Activated CD4-positive, alpha-beta memory T cell treated with anti-CD3 and anti-CD28 coated beads for 36 hours (primary cell): Measurements from ENCODE around the gene CLDN20. TPM values are rescaled to one million over a fixed set of nuclear protein-coding genes. Genes with fewer than 3 reads are reported as not detected.
A peak's percentile ranks its signal among the peaks of the same experiment; 100 is the strongest.
"Not testable (repeated sequence)": the region's sequence is repeated elsewhere in the genome, so short reads cannot be mapped to it uniquely, and the experiment has no call there.

Experiments
- CTCF ChIA-PET: fragments of 350-600 bp; sonication (Branson Sonifier 250); formaldehyde crosslinking; loops from one replicate; lab custom pipeline; 2021; ENCODE audit warnings: antibody characterized with exemption, inconsistent platforms; lab: Charles Lee
- POLR2A ChIA-PET: fragments of 350-600 bp; sonication (Branson Sonifier 250); formaldehyde crosslinking; loops from one replicate; lab custom pipeline; 2021; ENCODE audit warnings: antibody characterized with exemption; lab: Charles Lee
- DNase-seq: peaks from one replicate; pipeline ENCODE4 v3.0.0-alpha.2; 2020
- H3K27ac Mint-ChIP-seq: one replicate; pipeline ENCODE4 v1.8.0; 2021; ENCODE audit warnings: mixed read lengths
- H3K27me3 Mint-ChIP-seq: one replicate; pipeline ENCODE4 v1.8.0; 2021; ENCODE audit warnings: mixed read lengths
- H3K36me3 Mint-ChIP-seq: one replicate; pipeline ENCODE4 v1.8.0; 2021; ENCODE audit warnings: mixed read lengths
- H3K4me1 Mint-ChIP-seq: one replicate; pipeline ENCODE4 v1.8.0; 2021; ENCODE audit warnings: low read depth, mixed read lengths
- H3K4me3 Mint-ChIP-seq: one replicate; pipeline ENCODE4 v1.8.0; 2021; ENCODE audit warnings: mild to moderate bottlenecking, mixed read lengths
- H3K9me3 Mint-ChIP-seq: one replicate; pipeline ENCODE4 v1.8.0; 2021; ENCODE audit warnings: mixed read lengths
- intact Hi-C: fragments of 100-400 bp; cut with micrococcal nuclease; formaldehyde crosslinking; loops from one replicate; pipeline ENCODE4 v1.15.1; 2023
- total RNA-seq, 2 experiments: library from RNA; stranded (reverse); gene quantifications; one replicate each; pipeline ENCODE4 v1.2.3, GENCODE V29; 2021

CLDN20 gene
- total RNA-seq, 2 experiments from 2014 or later, result not detected

GRCh38 chr6:155292711-155293110 is 28.9 kb downstream of the CLDN20 start:
- intact Hi-C loops, result no loop called here
- no peak overlapping the region for H3K4me3 Mint-ChIP-seq
- no peak for DNase-seq
- peaks cover 58% of the 10 kb centered on the region for H3K36me3 Mint-ChIP-seq
- ChIA-PET CTCF (interaction anchor here (1.1 kb wide), 1 partner anchor 115 kb away, joined by 3 read pairs; no protein-coding TSS in a partner anchor), POLR2A (no interaction called here)
- H3K27ac Mint-ChIP-seq, result no peak overlapping the region
- H3K4me1 Mint-ChIP-seq, result peaks cover 14% of the 10 kb centered on the region
- H3K27me3 Mint-ChIP-seq, result no peaks in the 10 kb centered on the region
- no peaks in the 10 kb centered on the region for H3K9me3 Mint-ChIP-seq

GRCh38 chr6:155297669-155298068 is 33.9 kb downstream of the CLDN20 start:
- H3K4me3 Mint-ChIP-seq, result no peak overlapping the region
- peaks cover 49% of the 10 kb centered on the region for H3K36me3 Mint-ChIP-seq
- POLR2A ChIA-PET, result no interaction called here
- CTCF ChIA-PET, result interaction anchor here (0.7 kb wide), 1 partner anchor 355 kb away, joined by 3 read pairs; no protein-coding TSS in a partner anchor
- no peak for DNase-seq
- H3K4me1 Mint-ChIP-seq, result peaks cover 8% of the 10 kb centered on the region
- H3K27ac Mint-ChIP-seq, result no peak overlapping the region
- intact Hi-C loops, result no loop called here
- H3K27me3 Mint-ChIP-seq, result no peaks in the 10 kb centered on the region
- H3K9me3 Mint-ChIP-seq, result no peaks in the 10 kb centered on the region

- CTCF ChIA-PET, result interaction anchor here (1.8 kb wide), 1 partner anchor 124 kb away, joined by 6 read pairs; no protein-coding TSS in a partner anchor
- intact Hi-C loops, result no loop called here
These were observed 38.1 kb downstream of the CLDN20 start for GRCh38 chr6:155301867-155302266.

GRCh38 chr6:155303361-155303870 is 39.6 kb downstream of the CLDN20 start:
- ChIA-PET POLR2A (no interaction called here), CTCF (interaction anchor here (2.2 to 2.4 kb wide), 2 partner anchors 12 to 126 kb away, joined by 5 to 6 read pairs; no protein-coding TSS in a partner anchor)
- intact Hi-C loops, result no loop called here
- Mint-ChIP-seq H3K27me3 (no peaks in the 10 kb centered on the region), H3K4me3 (no peak overlapping the region), H3K27ac (no peak overlapping the region), H3K4me1 (peaks cover 10% of the 10 kb centered on the region), H3K36me3 (peaks cover 38% of the 10 kb centered on the region), H3K9me3 (no peaks in the 10 kb centered on the region)
- DNase-seq, result no peak

More at GRCh38 chr6:155301867-155302266, 38.1 kb downstream of the CLDN20 start:
- Mint-ChIP-seq H3K4me1 (peaks cover 7% of the 10 kb centered on the region), H3K27ac (no peak overlapping the region), H3K9me3 (no peaks in the 10 kb centered on the region), H3K36me3 (peaks cover 44% of the 10 kb centered on the region), H3K4me3 (no peak overlapping the region), H3K27me3 (no peaks in the 10 kb centered on the region)
- POLR2A ChIA-PET, result no interaction called here
- no peak for DNase-seq

GRCh38 chr6:155306958-155307357 is 43.1 kb downstream of the CLDN20 start:
- Mint-ChIP-seq H3K4me1 (peaks cover 29% of the 10 kb centered on the region), H3K27ac (no peak overlapping the region), H3K27me3 (no peaks in the 10 kb centered on the region), H3K9me3 (no peaks in the 10 kb centered on the region), H3K36me3 (peaks cover 41% of the 10 kb centered on the region), H3K4me3 (no peak overlapping the region)
- ChIA-PET POLR2A (no interaction called here), CTCF (no interaction called here)
- intact Hi-C loops, result no loop called here
- no peak for DNase-seq

GRCh38 chr6:155309150-155309549 is 45.3 kb downstream of the CLDN20 start:
- Mint-ChIP-seq H3K9me3 (no peaks in the 10 kb centered on the region), H3K27ac (no peak overlapping the region), H3K4me3 (no peak overlapping the region), H3K4me1 (peaks cover 41% of the 10 kb centered on the region), H3K36me3 (peaks cover 43% of the 10 kb centered on the region), H3K27me3 (no peaks in the 10 kb centered on the region)
- CTCF ChIA-PET, result no interaction called here
- DNase-seq, result no peak
- intact Hi-C loops, result no loop called here
- POLR2A ChIA-PET, result no interaction called here

GRCh38 chr6:155310596-155310995 is 46.8 kb downstream of the CLDN20 start:
- intact Hi-C loops, result loop anchor here (5.0 to 10.0 kb wide), 8 partner anchors 636 to 1964 kb away; partner anchors contain the start of gene ARID1B
- DNase-seq, result no peak
- Mint-ChIP-seq H3K4me1 (peaks cover 44% of the 10 kb centered on the region), H3K9me3 (no peaks in the 10 kb centered on the region), H3K27ac (peak overlapping the region; percentile 40), H3K36me3 (peaks cover 36% of the 10 kb centered on the region), H3K4me3 (no peak overlapping the region), H3K27me3 (no peaks in the 10 kb centered on the region)
- ChIA-PET CTCF (interaction anchor here (0.9 kb wide), 1 partner anchor 133 kb away, joined by 3 read pairs; no protein-coding TSS in a partner anchor), POLR2A (no interaction called here)

- peaks cover 34% of the 10 kb centered on the region for H3K36me3 Mint-ChIP-seq
- H3K4me1 Mint-ChIP-seq, result peaks cover 44% of the 10 kb centered on the region
- H3K27me3 Mint-ChIP-seq, result no peaks in the 10 kb centered on the region
- ChIA-PET CTCF (interaction anchor here (0.9 kb wide), 1 partner anchor 133 kb away, joined by 3 read pairs; no protein-coding TSS in a partner anchor), POLR2A (no interaction called here)
- no peak for DNase-seq
- H3K27ac Mint-ChIP-seq, result no peak overlapping the region
- H3K4me3 Mint-ChIP-seq, result no peak overlapping the region
- no peaks in the 10 kb centered on the region for H3K9me3 Mint-ChIP-seq
- intact Hi-C loops, result loop anchor here (5.0 to 10.0 kb wide), 8 partner anchors 636 to 1964 kb away; partner anchors contain the start of gene ARID1B
These were observed 47.3 kb downstream of the CLDN20 start for GRCh38 chr6:155311086-155311485.

GRCh38 chr6:155311583-155311982 is 47.8 kb downstream of the CLDN20 start:
- intact Hi-C loops, result loop anchor here (5.0 to 10.0 kb wide), 8 partner anchors 637 to 1963 kb away; partner anchors contain the start of gene ARID1B
- H3K4me3 Mint-ChIP-seq, result no peak overlapping the region
- peak overlapping the region; percentile 13 for H3K27ac Mint-ChIP-seq
- DNase-seq, result no peak
- ChIA-PET CTCF (interaction anchor here (1.4 kb wide), 1 partner anchor 134 kb away, joined by 4 read pairs; no protein-coding TSS in a partner anchor), POLR2A (no interaction called here)
- peaks cover 31% of the 10 kb centered on the region for H3K36me3 Mint-ChIP-seq
- no peaks in the 10 kb centered on the region for H3K27me3 Mint-ChIP-seq
- H3K4me1 Mint-ChIP-seq, result peaks cover 48% of the 10 kb centered on the region
- no peaks in the 10 kb centered on the region for H3K9me3 Mint-ChIP-seq

GRCh38 chr6:155312950-155313349 is 49.1 kb downstream of the CLDN20 start:
- not testable (repeated sequence) for H3K9me3 Mint-ChIP-seq, H3K27me3 Mint-ChIP-seq, DNase-seq
- intact Hi-C loops, result loop anchor here (5.0 to 10.0 kb wide), 8 partner anchors 638 to 1962 kb away; partner anchors contain the start of gene ARID1B
- Mint-ChIP-seq H3K27ac (peak overlapping the region; percentile 96), H3K4me1 (peaks cover 43% of the 10 kb centered on the region), H3K4me3 (peak overlapping the region; percentile 98), H3K36me3 (peaks cover 28% of the 10 kb centered on the region)
- ChIA-PET CTCF (interaction anchor here (1.4 to 5.3 kb wide), 2 partner anchors 135 to 136 kb away, joined by 4 to 53 read pairs; no protein-coding TSS in a partner anchor), POLR2A (interaction anchor here (0.9 kb wide), 1 partner anchor 106 kb away, joined by 8 read pairs; no protein-coding TSS in a partner anchor)

GRCh38 chr6:155313602-155314091 is 49.8 kb downstream of the CLDN20 start:
- H3K27me3 Mint-ChIP-seq, result no peaks in the 10 kb centered on the region
- intact Hi-C loops, result loop anchor here (1.0 to 10.0 kb wide), 17 partner anchors 89 to 1961 kb away; partner anchors contain the start of genes ARID1B and SCAF8
- H3K9me3 Mint-ChIP-seq, result no peaks in the 10 kb centered on the region
- peak overlapping the region; percentile 96 for H3K27ac Mint-ChIP-seq
- ChIA-PET CTCF (interaction anchor here (2.5 to 5.3 kb wide), 2 partner anchors 127 to 135 kb away, joined by 8 to 53 read pairs; no protein-coding TSS in a partner anchor), POLR2A (interaction anchor here (0.9 kb wide), 1 partner anchor 105 kb away, joined by 8 read pairs; no protein-coding TSS in a partner anchor)
- peak; percentile 29 for DNase-seq
- H3K4me1 Mint-ChIP-seq, result peaks cover 39% of the 10 kb centered on the region
- H3K36me3 Mint-ChIP-seq, result peaks cover 28% of the 10 kb centered on the region
- H3K4me3 Mint-ChIP-seq, result peak overlapping the region; percentile 98
